WTC11 (cell line): Measurements from ENCODE around the gene RAB15. TPM values are rescaled to one million over a fixed set of nuclear protein-coding genes. Genes with fewer than 3 reads are reported as not detected.

Experiments
- ATAC-seq: fragments of 200-7000 bp; cut with Tn5 transposase; 2 replicates; pipeline ENCODE4 v1.10.0; 2021; ENCODE audit warnings: mild to moderate bottlenecking, moderate library complexity
- CTCF ChIA-PET: fragments of 300-600 bp; sonication (Branson Sonifier 250); formaldehyde crosslinking; loops from one replicate; lab custom pipeline; 2021; ENCODE audit warnings: antibody characterized with exemption; lab: Charles Lee
- POLR2A ChIA-PET: fragments of 350-600 bp; sonication (Branson Sonifier 250); formaldehyde crosslinking; loops from one replicate; lab custom pipeline; 2021; ENCODE audit warnings: antibody characterized with exemption; lab: Charles Lee
- DNase-seq: peaks from one replicate; pipeline ENCODE4 v3.0.0; 2021; ENCODE audit warnings: low spot score
- H3K27ac Mint-ChIP-seq: 2 replicates; pipeline ENCODE4 v1.8.0; 2021; ENCODE audit warnings: mixed read lengths
- H3K27me3 Mint-ChIP-seq: 2 replicates; pipeline ENCODE4 v1.8.0; 2021; ENCODE audit warnings: low read depth, mild to moderate bottlenecking, moderate library complexity, mixed read lengths
- H3K36me3 Mint-ChIP-seq: 2 replicates; pipeline ENCODE4 v1.8.0; 2021; ENCODE audit warnings: mixed read lengths
- H3K4me1 Mint-ChIP-seq: 2 replicates; pipeline ENCODE4 v1.8.0; 2022; ENCODE audit warnings: mixed read lengths
- H3K4me3 Mint-ChIP-seq: 2 replicates; pipeline ENCODE4 v1.8.0; 2021; ENCODE audit warnings: mild to moderate bottlenecking, moderate library complexity, mixed read lengths
- H3K9me3 Mint-ChIP-seq: 2 replicates; pipeline ENCODE4 v1.8.0; 2021; ENCODE audit warnings: mixed read lengths
- CBFB ChIP-seq: sonication (generic); formaldehyde crosslinking; IDR thresholded peaks from 2 replicates; pipeline ENCODE4 v1.8.1; 2022; ENCODE audit warnings: mild to moderate bottlenecking, low read depth, missing genetic modification reagents
- CREB1 ChIP-seq: sonication (generic); formaldehyde crosslinking; IDR thresholded peaks from 2 replicates; pipeline ENCODE4 v1.8.0; 2023; ENCODE audit warnings: mild to moderate bottlenecking, missing genetic modification reagents
- FOXJ3 ChIP-seq: sonication (generic); formaldehyde crosslinking; IDR thresholded peaks from 2 replicates; pipeline ENCODE4 v1.9.0; 2021; ENCODE audit warnings: missing genetic modification reagents, mild to moderate bottlenecking, borderline replicate concordance
- FOXP1 ChIP-seq: sonication (generic); formaldehyde crosslinking; IDR thresholded peaks from 2 replicates; pipeline ENCODE4 v1.8.0; 2022; ENCODE audit warnings: missing genetic modification reagents, mild to moderate bottlenecking, moderate library complexity, borderline replicate concordance
- GABPB1 ChIP-seq: sonication (generic); formaldehyde crosslinking; IDR thresholded peaks from 2 replicates; pipeline ENCODE4 v1.8.1; 2023; ENCODE audit warnings: mild to moderate bottlenecking, missing genetic modification reagents
- JAZF1 ChIP-seq: fragments of 250-450 bp; sonication (Bioruptor Pico); IDR thresholded peaks from 2 replicates; pipeline ENCODE4 v1.9.0; 2021; ENCODE audit warnings: moderate library complexity, mild to moderate bottlenecking, inconsistent platforms
- MXD4 ChIP-seq: fragments of 250-450 bp; sonication (Bioruptor Pico); IDR thresholded peaks from 2 replicates; pipeline ENCODE4 v1.8.0; 2021; ENCODE audit warnings: mild to moderate bottlenecking, moderate library complexity, borderline replicate concordance
- NFYB ChIP-seq: sonication (generic); formaldehyde crosslinking; conservative IDR thresholded peaks from 2 replicates; pipeline ENCODE4 v1.8.0; 2022; ENCODE audit warnings: low read depth, missing genetic modification reagents
- NR1H2 ChIP-seq: sonication (generic); formaldehyde crosslinking; IDR thresholded peaks from 2 replicates; pipeline ENCODE4 v1.9.0; 2021; ENCODE audit warnings: mild to moderate bottlenecking, moderate library complexity, missing genetic modification reagents
- NR3C1 ChIP-seq: sonication (generic); formaldehyde crosslinking; conservative IDR thresholded peaks from 2 replicates; pipeline ENCODE4 v1.8.1; 2023; ENCODE audit warnings: low read depth, mild to moderate bottlenecking, missing genetic modification reagents
- SP1 ChIP-seq: sonication (generic); formaldehyde crosslinking; conservative IDR thresholded peaks from 2 replicates; pipeline ENCODE4 v1.8.1; 2022; ENCODE audit warnings: missing genetic modification reagents
- ZBTB21 ChIP-seq: sonication (generic); formaldehyde crosslinking; IDR thresholded peaks from 2 replicates; pipeline ENCODE4 v1.8.1; 2023; ENCODE audit warnings: mild to moderate bottlenecking, missing genetic modification reagents, borderline replicate concordance
- ZNF671 ChIP-seq: fragments of 250-450 bp; sonication (Bioruptor Pico); IDR thresholded peaks from 2 replicates; pipeline ENCODE4 v1.8.0; 2021; ENCODE audit warnings: mild to moderate bottlenecking
- total RNA-seq: library from RNA; stranded (reverse); gene quantifications from 3 replicates; pipeline ENCODE4 v1.2.3, GENCODE V29; 2021
- TF ChIP-seq, protein P1 (sequence below): sonication (generic); formaldehyde crosslinking; conservative IDR thresholded peaks from 2 replicates; pipeline ENCODE4 v1.8.1; 2023; ENCODE audit warnings: mild to moderate bottlenecking, low read depth, missing genetic modification reagents, moderate library complexity
- TF ChIP-seq, protein P2 (sequence below): sonication (generic); formaldehyde crosslinking; IDR thresholded peaks from 2 replicates; pipeline ENCODE4 v1.8.0; 2023; ENCODE audit warnings: missing genetic modification reagents
- TF ChIP-seq, protein P3 (sequence below): sonication (generic); formaldehyde crosslinking; IDR thresholded peaks from 2 replicates; pipeline ENCODE4 v1.8.1; 2023; ENCODE audit warnings: mild to moderate bottlenecking, missing genetic modification reagents
- TF ChIP-seq, protein P4 (sequence below): sonication (generic); formaldehyde crosslinking; conservative IDR thresholded peaks from 2 replicates; pipeline ENCODE4 v1.8.1; 2022; ENCODE audit warnings: mild to moderate bottlenecking, missing genetic modification reagents
- TF ChIP-seq, protein P5 (sequence below): sonication (generic); formaldehyde crosslinking; IDR thresholded peaks from 2 replicates; pipeline ENCODE4 v1.8.0; 2023; ENCODE audit warnings: mild to moderate bottlenecking, missing genetic modification reagents

The RAB15 gene
- total RNA-seq, 1 experiment from 2014 or later = 49.1 TPM

DNA sequence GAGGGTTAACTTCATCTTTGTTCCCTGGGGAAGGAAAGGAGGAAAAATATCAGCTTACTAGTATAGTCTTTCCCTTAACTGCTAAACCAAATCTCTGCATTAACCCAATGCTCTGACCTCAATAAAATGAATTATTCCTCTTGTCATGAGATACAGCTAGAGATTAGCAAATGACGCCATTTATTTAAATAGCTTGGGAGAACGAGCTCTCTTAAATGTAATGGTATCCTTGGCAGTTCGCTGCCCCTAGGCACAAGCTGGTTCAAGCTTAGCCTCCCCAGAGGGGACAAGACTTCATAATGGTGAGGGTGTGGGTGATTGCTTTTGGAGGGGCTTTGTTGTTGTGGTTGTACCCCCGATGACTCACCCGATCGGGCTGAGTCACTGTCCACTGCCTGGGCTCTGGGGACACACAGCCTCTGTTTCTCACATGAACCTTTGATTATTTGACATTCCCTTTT is 34.2 kb upstream of the RAB15 start (continued):
- TF ChIP-seq, protein P1, sequence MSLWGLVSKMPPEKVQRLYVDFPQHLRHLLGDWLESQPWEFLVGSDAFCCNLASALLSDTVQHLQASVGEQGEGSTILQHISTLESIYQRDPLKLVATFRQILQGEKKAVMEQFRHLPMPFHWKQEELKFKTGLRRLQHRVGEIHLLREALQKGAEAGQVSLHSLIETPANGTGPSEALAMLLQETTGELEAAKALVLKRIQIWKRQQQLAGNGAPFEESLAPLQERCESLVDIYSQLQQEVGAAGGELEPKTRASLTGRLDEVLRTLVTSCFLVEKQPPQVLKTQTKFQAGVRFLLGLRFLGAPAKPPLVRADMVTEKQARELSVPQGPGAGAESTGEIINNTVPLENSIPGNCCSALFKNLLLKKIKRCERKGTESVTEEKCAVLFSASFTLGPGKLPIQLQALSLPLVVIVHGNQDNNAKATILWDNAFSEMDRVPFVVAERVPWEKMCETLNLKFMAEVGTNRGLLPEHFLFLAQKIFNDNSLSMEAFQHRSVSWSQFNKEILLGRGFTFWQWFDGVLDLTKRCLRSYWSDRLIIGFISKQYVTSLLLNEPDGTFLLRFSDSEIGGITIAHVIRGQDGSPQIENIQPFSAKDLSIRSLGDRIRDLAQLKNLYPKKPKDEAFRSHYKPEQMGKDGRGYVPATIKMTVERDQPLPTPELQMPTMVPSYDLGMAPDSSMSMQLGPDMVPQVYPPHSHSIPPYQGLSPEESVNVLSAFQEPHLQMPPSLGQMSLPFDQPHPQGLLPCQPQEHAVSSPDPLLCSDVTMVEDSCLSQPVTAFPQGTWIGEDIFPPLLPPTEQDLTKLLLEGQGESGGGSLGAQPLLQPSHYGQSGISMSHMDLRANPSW (CRISPR knock-in tag) = no peak

DNA sequence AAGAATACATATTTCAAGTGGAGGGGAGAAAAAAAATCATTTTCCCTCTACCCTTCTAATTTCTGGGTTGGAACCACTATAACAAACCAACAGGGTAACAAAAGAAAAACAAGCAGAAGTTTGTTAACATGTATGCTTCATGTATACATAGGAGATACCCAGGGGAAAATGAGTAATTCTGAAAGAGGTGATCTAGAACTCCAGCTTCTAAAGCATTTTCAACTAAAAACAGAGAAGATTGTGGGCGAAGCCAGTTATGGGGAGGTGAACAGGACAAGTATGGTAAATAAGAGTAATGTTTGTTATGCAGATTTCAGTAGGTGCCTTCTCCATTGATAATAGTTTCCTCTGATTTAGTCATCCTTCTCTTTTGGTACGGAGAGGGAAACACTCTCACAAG is 31.3 kb upstream of the RAB15 start:
- Mint-ChIP-seq H3K36me3 (0 out of 2 replicates have a peak, but pooled peaks cover 4% of the 10 kb centered on the region), H3K9me3 (no peaks in the 10 kb centered on the region; the same call in 1 of the 2 replicates), H3K27ac (no peak overlapping the region), H3K4me3 (no peak overlapping the region), H3K27me3 (no peaks in the 10 kb centered on the region)
- DNase-seq = no peak
- ChIA-PET POLR2A (no interaction called here), CTCF (no interaction called here)
- TF ChIP-seq NR1H2 (CRISPR knock-in tag) (no peak), CREB1 (CRISPR knock-in tag) (no peak), CBFB (CRISPR knock-in tag) (no peak), ZNF671 (no peak), NFYB (CRISPR knock-in tag) (no peak)
- TF ChIP-seq, protein P2, sequence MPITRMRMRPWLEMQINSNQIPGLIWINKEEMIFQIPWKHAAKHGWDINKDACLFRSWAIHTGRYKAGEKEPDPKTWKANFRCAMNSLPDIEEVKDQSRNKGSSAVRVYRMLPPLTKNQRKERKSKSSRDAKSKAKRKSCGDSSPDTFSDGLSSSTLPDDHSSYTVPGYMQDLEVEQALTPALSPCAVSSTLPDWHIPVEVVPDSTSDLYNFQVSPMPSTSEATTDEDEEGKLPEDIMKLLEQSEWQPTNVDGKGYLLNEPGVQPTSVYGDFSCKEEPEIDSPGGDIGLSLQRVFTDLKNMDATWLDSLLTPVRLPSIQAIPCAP = no peak
- TF ChIP-seq, all 79 proteins: peak for 0
- ATAC-seq = no peak
- peaks cover 29% of the 10 kb centered on the region for H3K4me1 Mint-ChIP-seq

DNA sequence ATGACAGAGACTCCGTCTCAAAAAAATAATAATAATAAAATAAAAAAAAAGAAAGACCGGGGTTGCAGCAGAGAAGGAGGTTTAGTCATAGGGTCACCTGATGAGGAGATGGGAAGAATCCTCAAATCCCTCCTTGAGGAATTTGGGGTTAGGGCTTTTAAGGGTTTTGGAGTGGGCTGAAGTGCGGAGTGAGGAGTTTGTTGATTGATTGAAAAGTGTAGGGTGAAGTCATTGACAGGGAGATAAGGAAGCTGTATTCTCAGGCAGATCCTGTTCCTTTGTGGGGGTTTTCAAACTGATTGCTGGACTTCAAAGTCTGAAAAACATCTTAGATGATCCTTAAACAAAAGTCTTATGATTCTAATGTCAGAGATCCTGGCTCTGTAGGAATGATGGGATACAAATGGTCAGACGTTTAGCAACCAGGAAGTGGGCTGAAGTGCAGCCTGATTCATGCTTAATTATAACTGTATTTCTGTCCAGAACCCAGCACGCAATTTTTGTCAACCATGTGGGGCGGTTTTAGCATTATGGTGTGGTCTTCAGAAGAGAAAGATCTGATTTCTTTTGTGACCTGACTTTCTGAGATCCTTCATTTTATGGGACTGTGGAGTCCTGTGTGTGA is 30.6 kb upstream of the RAB15 start:
- Mint-ChIP-seq H3K4me3 (no peak overlapping the region), H3K9me3 (no peaks in the 10 kb centered on the region; the same call in 1 of the 2 replicates), H3K27ac (peak overlapping the region; percentile 41; the same call in 1 of the 2 replicates), H3K4me1 (peaks cover 34% of the 10 kb centered on the region), H3K27me3 (no peaks in the 10 kb centered on the region), H3K36me3 (0 out of 2 replicates have a peak, but pooled peaks cover 4% of the 10 kb centered on the region)
- no peak for ATAC-seq
- ChIA-PET POLR2A (no interaction called here), CTCF (no interaction called here)
- no peak for DNase-seq
- TF ChIP-seq GABPB1 (CRISPR knock-in tag) (no peak), JAZF1 (CRISPR knock-in tag) (no peak), SP1 (CRISPR knock-in tag) (no peak), CBFB (CRISPR knock-in tag) (no peak), MXD4 (CRISPR knock-in tag) (no peak), NR3C1 (CRISPR knock-in tag) (no peak), ZBTB21 (CRISPR knock-in tag) (no peak), FOXP1 (CRISPR knock-in tag) (no peak), FOXJ3 (CRISPR knock-in tag) (no peak)
- TF ChIP-seq, protein P3, sequence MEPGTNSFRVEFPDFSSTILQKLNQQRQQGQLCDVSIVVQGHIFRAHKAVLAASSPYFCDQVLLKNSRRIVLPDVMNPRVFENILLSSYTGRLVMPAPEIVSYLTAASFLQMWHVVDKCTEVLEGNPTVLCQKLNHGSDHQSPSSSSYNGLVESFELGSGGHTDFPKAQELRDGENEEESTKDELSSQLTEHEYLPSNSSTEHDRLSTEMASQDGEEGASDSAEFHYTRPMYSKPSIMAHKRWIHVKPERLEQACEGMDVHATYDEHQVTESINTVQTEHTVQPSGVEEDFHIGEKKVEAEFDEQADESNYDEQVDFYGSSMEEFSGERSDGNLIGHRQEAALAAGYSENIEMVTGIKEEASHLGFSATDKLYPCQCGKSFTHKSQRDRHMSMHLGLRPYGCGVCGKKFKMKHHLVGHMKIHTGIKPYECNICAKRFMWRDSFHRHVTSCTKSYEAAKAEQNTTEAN (CRISPR knock-in tag) = no peak
- TF ChIP-seq, protein P4, sequence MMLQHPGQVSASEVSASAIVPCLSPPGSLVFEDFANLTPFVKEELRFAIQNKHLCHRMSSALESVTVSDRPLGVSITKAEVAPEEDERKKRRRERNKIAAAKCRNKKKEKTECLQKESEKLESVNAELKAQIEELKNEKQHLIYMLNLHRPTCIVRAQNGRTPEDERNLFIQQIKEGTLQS (CRISPR knock-in tag) = no peak
- TF ChIP-seq, protein P1 (CRISPR knock-in tag) = no peak
- TF ChIP-seq, protein P5, sequence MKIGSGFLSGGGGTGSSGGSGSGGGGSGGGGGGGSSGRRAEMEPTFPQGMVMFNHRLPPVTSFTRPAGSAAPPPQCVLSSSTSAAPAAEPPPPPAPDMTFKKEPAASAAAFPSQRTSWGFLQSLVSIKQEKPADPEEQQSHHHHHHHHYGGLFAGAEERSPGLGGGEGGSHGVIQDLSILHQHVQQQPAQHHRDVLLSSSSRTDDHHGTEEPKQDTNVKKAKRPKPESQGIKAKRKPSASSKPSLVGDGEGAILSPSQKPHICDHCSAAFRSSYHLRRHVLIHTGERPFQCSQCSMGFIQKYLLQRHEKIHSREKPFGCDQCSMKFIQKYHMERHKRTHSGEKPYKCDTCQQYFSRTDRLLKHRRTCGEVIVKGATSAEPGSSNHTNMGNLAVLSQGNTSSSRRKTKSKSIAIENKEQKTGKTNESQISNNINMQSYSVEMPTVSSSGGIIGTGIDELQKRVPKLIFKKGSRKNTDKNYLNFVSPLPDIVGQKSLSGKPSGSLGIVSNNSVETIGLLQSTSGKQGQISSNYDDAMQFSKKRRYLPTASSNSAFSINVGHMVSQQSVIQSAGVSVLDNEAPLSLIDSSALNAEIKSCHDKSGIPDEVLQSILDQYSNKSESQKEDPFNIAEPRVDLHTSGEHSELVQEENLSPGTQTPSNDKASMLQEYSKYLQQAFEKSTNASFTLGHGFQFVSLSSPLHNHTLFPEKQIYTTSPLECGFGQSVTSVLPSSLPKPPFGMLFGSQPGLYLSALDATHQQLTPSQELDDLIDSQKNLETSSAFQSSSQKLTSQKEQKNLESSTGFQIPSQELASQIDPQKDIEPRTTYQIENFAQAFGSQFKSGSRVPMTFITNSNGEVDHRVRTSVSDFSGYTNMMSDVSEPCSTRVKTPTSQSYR (CRISPR knock-in tag) = no peak
